HCT116 (cell line): Measurements from ENCODE around the gene CORO6. TPM values are rescaled to one million over a fixed set of nuclear protein-coding genes. Genes with fewer than 3 reads are reported as not detected.

ENCODE experiments used
- ATAC-seq: fragments of 200-7000 bp; cut with Tn5 transposase; 2 replicates; pipeline ENCODE4 v1.9.1; 2020; ENCODE audit warnings: mild to moderate bottlenecking, moderate library complexity
- BruUV-seq: library from RNA; stranded (reverse); fragments of 400-500 nt; replicated peaks from 2 replicates; lab custom pipeline; 2021; lab: Mats Ljungman, UMichigan
- CTCF ChIA-PET: fragments of 300-600 bp; sonication (Branson Sonifier 250); formaldehyde crosslinking; loops from one replicate; lab custom pipeline; 2021; ENCODE audit warnings: antibody characterized with exemption; lab: Charles Lee
- POLR2A ChIA-PET: fragments of 300-600, 350-600 bp; sonication (Branson Sonifier 250); formaldehyde crosslinking; loops from one replicate; lab custom pipeline; 2021; ENCODE audit warnings: antibody characterized with exemption; lab: Charles Lee
- RAD21 ChIA-PET, 2 experiments: fragments of 300-600 bp; sonication (Branson Sonifier 250); formaldehyde crosslinking; loops; one replicate each; lab custom pipeline; 2023; ENCODE audit warnings: low total read pairs in 2 of 2; ENCODE audit not compliant: uncharacterized antibody in 2 of 2, unreplicated experiment in 2 of 2, low non-redundant PET in 1 of 2; lab: Charles Lee
- DNase-seq: peaks from one replicate; pipeline ENCODE4 v3.0.0-alpha.2; 2010; ENCODE audit warnings: low read depth, low spot score
- H2AFZ ChIP-seq: fragments of 200-600 bp; shearing (Covaris generic), sonication (generic); 2 replicates; pipeline ENCODE4 v1.6.1; 2017; ENCODE audit warnings: low read depth, mixed run types, mixed read lengths, antibody characterized with exemption, low read length; ENCODE audit not compliant: poor library complexity, severe bottlenecking
- H3K27ac ChIP-seq: 2 replicates; pipeline ENCODE4 v1.5.1; 2012; ENCODE audit warnings: low read depth, low read length
- H3K27me3 ChIP-seq: fragments of 200-600 bp; sonication (generic); 2 replicates; pipeline ENCODE4 v1.6.1; 2016; ENCODE audit warnings: mixed run types, low read length, mixed read lengths; ENCODE audit not compliant: insufficient read depth
- H3K36me3 ChIP-seq, 2 experiments: fragments of 200-500 bp in 1 of 2; fragments of 200-600 bp in 1 of 2; sonication (Bioruptor generic) in 1 of 2; sonication (generic) in 1 of 2; 2 replicates each; pipeline versions ENCODE4 v1.5.1 to v1.6.1; 2014 to 2016; ENCODE audit warnings: low read length in 2 of 2, inconsistent platforms in 1 of 2, mixed read lengths in 1 of 2, mixed run types in 1 of 2; ENCODE audit not compliant: insufficient read depth in 2 of 2, control insufficient read depth in 1 of 2
- H3K4me1 ChIP-seq, 2 experiments: fragments of 200-600 bp in 1 of 2; sonication (generic) in 1 of 2; 2 replicates each; pipeline versions ENCODE4 v1.5.1 to v1.6.1; 2012 to 2017; ENCODE audit warnings: low read length in 2 of 2, inconsistent platforms in 1 of 2, mild to moderate bottlenecking in 1 of 2, mixed read lengths in 1 of 2, mixed run types in 1 of 2, moderate library complexity in 1 of 2; ENCODE audit not compliant: insufficient read depth in 2 of 2, control insufficient read depth in 1 of 2
- H3K4me2 ChIP-seq: fragments of 200-600 bp; sonication (generic); 2 replicates; pipeline ENCODE4 v1.6.1; 2017; ENCODE audit warnings: mixed run types, low read length, mixed read lengths
- H3K4me3 ChIP-seq, 2 experiments: fragments of 200-600 bp in 1 of 2; sonication (generic) in 1 of 2; replicated peaks in 1 of 2; 2 replicates each; pipeline ENCODE4 v1.5.1; 2011 to 2016; ENCODE audit warnings: low read length in 2 of 2, control low read depth in 1 of 2, low read depth in 1 of 2, mild to moderate bottlenecking in 1 of 2, mixed read lengths in 1 of 2, mixed run types in 1 of 2
- H3K79me2 ChIP-seq: fragments of 200-600 bp; sonication (generic); 2 replicates; pipeline ENCODE4 v1.6.1; 2017; ENCODE audit warnings: mild to moderate bottlenecking, mixed run types, low read length, moderate library complexity, mixed read lengths; ENCODE audit not compliant: insufficient read depth
- H3K9ac ChIP-seq: fragments of 200-600 bp; sonication (generic); 2 replicates; pipeline ENCODE4 v1.6.1; 2016; ENCODE audit warnings: low read length, mixed read lengths
- H3K9me2 ChIP-seq: fragments of 200-600 bp; sonication (generic), shearing (Covaris generic); 2 replicates; pipeline ENCODE4 v1.6.1; 2017; ENCODE audit warnings: mixed run types, mild to moderate bottlenecking, moderate library complexity; ENCODE audit not compliant: insufficient read depth
- H3K9me3 ChIP-seq, 2 experiments: fragments of 200-500 bp in 1 of 2; fragments of 200-600 bp in 1 of 2; sonication (Bioruptor generic) in 1 of 2; sonication (generic) in 1 of 2; 2 replicates each; pipeline ENCODE4 v1.6.1; 2014 to 2017; ENCODE audit warnings: low read length in 2 of 2, mixed read lengths in 2 of 2, inconsistent platforms in 1 of 2, low read depth in 1 of 2, mild to moderate bottlenecking in 1 of 2, mixed run types in 1 of 2, moderate library complexity in 1 of 2; ENCODE audit not compliant: control insufficient read depth in 1 of 2, insufficient read depth in 1 of 2
- H4K20me1 ChIP-seq: fragments of 200-600 bp; sonication (generic), shearing (Covaris generic); 2 replicates; pipeline ENCODE4 v1.6.1; 2017; ENCODE audit warnings: mixed run types, mild to moderate bottlenecking, moderate library complexity; ENCODE audit not compliant: insufficient read depth
- CBX3 ChIP-seq: IDR thresholded peaks from 2 replicates; pipeline ENCODE4 v1.6.1; 2012; ENCODE audit warnings: low read depth
- CEBPB ChIP-seq: IDR thresholded peaks from 2 replicates; pipeline ENCODE4 v1.6.1; 2012; ENCODE audit warnings: low read depth
- EZH2 ChIP-seq: fragments of 200-600 bp; sonication (generic); IDR thresholded peaks from 2 replicates; pipeline ENCODE4 v1.6.1; 2017; ENCODE audit warnings: antibody characterized with exemption, mixed run types
- FOSL1 ChIP-seq: IDR thresholded peaks from 2 replicates; pipeline ENCODE4 v1.6.1; 2012; ENCODE audit warnings: low read depth
- MAX ChIP-seq: IDR thresholded peaks from 2 replicates; pipeline ENCODE4 v1.6.1; 2012
- RAD21 ChIP-seq: IDR thresholded peaks from 2 replicates; pipeline ENCODE4 v1.6.1; 2012; ENCODE audit warnings: low read depth, mild to moderate bottlenecking
- REST ChIP-seq: IDR thresholded peaks from 2 replicates; pipeline ENCODE4 v1.6.1; 2012; ENCODE audit warnings: low read depth
- SRF ChIP-seq: IDR thresholded peaks from 2 replicates; pipeline ENCODE4 v1.6.1; 2012; ENCODE audit warnings: low read depth
- ZBTB33 ChIP-seq: IDR thresholded peaks from 2 replicates; pipeline ENCODE4 v1.6.1; 2011; ENCODE audit warnings: mild to moderate bottlenecking, low read length, moderate library complexity; ENCODE audit not compliant: insufficient replicate concordance; ENCODE audit errors: extremely low read depth
- ZFX ChIP-seq: fragments of 450-650 bp; IDR thresholded peaks from 2 replicates; pipeline ENCODE4 v1.6.1; 2017
- intact Hi-C: fragments of 100-400 bp; cut with micrococcal nuclease; formaldehyde crosslinking; loops from 2 replicates; pipeline ENCODE4 v1.10.0; 2022
- total RNA-seq: library from RNA; stranded (reverse); gene quantifications from one replicate; pipeline ENCODE4 v1.2.1, GENCODE V29; 2021; ENCODE audit not compliant: unreplicated experiment

Gene CORO6
- total RNA-seq, 1 experiment from 2014 or later: 8.7 TPM

GRCh38 chr17:29618272-29619065, 4.2 kb downstream of the CORO6 start:
- RAD21 ChIA-PET: interaction anchor here (0.8 to 1.1 kb wide), 2 partner anchors 21 to 312 kb away, joined by 3 to 4 read pairs; partner anchors contain the start of gene SSH2 (in 1 of the 2)
- Histone ChIP-seq H3K4me3 (peak overlapping the region; percentile 36 to 50), H3K9me2 (no peaks in the 10 kb centered on the region), H3K79me2 (no peaks in the 10 kb centered on the region), H3K9ac (peak overlapping the region; percentile 66), H3K27ac (peak overlapping the region; percentile 64; the same call in 1 of the 2 replicates), H3K27me3 (no peaks in the 10 kb centered on the region), H3K9me3 (no peaks in the 10 kb centered on the region), H3K4me1 (peaks cover 51 to 75% of the 10 kb centered on the region in 2 experiments), H4K20me1 (no peaks in the 10 kb centered on the region), H3K4me2 (peak overlapping the region; percentile 97), H2AFZ (peak overlapping the region; percentile 51), H3K36me3 (no peaks in the 10 kb centered on the region)
- BruUV-seq: no TSS peak
- ATAC-seq (peak; percentile 17), DNase-seq (no peak)
- POLR2A ChIA-PET: no interaction called here
- CTCF ChIA-PET: interaction anchor here (0.8 to 4.6 kb wide), 26 partner anchors 8 to 718 kb away, joined by 3 to 61 read pairs (median 6); partner anchors contain the start of genes ANKRD13B and SSH2
- intact Hi-C loops: loop anchor here (1.0 kb wide), 1 partner anchor 38 kb away; no protein-coding TSS in a partner anchor
- TF ChIP-seq ZFX (no peak), CBX3 (0 out of 2 replicates have a peak, but pooled peaks have one; percentile 13)

- peak overlapping the region; percentile 36 to 50 for H3K4me3 ChIP-seq
- no peaks in the 10 kb centered on the region for H3K9me2 ChIP-seq
- no peaks in the 10 kb centered on the region for H3K36me3 ChIP-seq
- ChIA-PET POLR2A (interaction anchor here (0.6 to 1.3 kb wide), 2 partner anchors 239 to 476 kb away, joined by 3 read pairs; no protein-coding TSS in a partner anchor), RAD21 (interaction anchor here (0.7 to 0.8 kb wide), 3 partner anchors 22 to 969 kb away, joined by 3 to 5 read pairs (median 4); partner anchors contain the start of gene SSH2 (in 1 of the 2)), CTCF (interaction anchor here (0.8 to 4.6 kb wide), 35 partner anchors 9 to 719 kb away, joined by 3 to 61 read pairs (median 6); partner anchors contain the start of genes ABHD15, ANKRD13B, SSH2 and TP53I13)
- H3K79me2 ChIP-seq: no peaks in the 10 kb centered on the region
- no peaks in the 10 kb centered on the region for H4K20me1 ChIP-seq
- ATAC-seq: peak; percentile 60
- H3K4me2 ChIP-seq: peak overlapping the region; percentile 97
- peak overlapping the region; percentile 66 for H3K9ac ChIP-seq
- peak overlapping the region; percentile 64 for H3K27ac ChIP-seq
- intact Hi-C loops: loop anchor here (1.0 kb wide), 2 partner anchors 37 to 476 kb away; no protein-coding TSS in a partner anchor
- DNase-seq: peak; percentile 50
- no TSS peak for BruUV-seq
- peak overlapping the region; percentile 51 for H2AFZ ChIP-seq
- no peaks in the 10 kb centered on the region for H3K27me3 ChIP-seq
- no peaks in the 10 kb centered on the region for H3K9me3 ChIP-seq
- H3K4me1 ChIP-seq: peaks cover 48 to 68% of the 10 kb centered on the region in 2 experiments
- TF ChIP-seq CEBPB (no peak), MAX (peak; percentile 47; the same call in 1 of the 2 replicates), RAD21 (peak; percentile 73), REST (no peak), ZBTB33 (no peak), SRF (no peak), FOSL1 (no peak), EZH2 (no peak)
Observed at GRCh38 chr17:29617481-29618271, 5.0 kb downstream of the CORO6 start.
